ENCODE results near the gene B4GALT4. TPM values are rescaled to one million over a fixed set of nuclear protein-coding genes. Genes with fewer than 3 reads are reported as not detected.
A peak's percentile ranks its signal among the peaks of the same experiment; 100 is the strongest.

Gene B4GALT4
- total RNA-seq, 1 experiment from 2014 or later = 37.6 TPM

- H3K27ac ChIP-seq (ENCODE audit: low read length) = no peak overlapping the region
- ATAC-seq = no peak
- DNase-seq = no peak
- H3K4me3 ChIP-seq (ENCODE audit: low read length) = no peak overlapping the region
- no TSS peak for BruUV-seq (replicated peaks)
- H3K36me3 ChIP-seq (ENCODE audit: low read depth, low read length) = no peaks in the 10 kb centered on the region
- no peaks in the 10 kb centered on the region for H3K9me2 ChIP-seq (replicated peaks; ENCODE audit: low read length)
- intact Hi-C loops (cut with micrococcal nuclease) = no loop called here
- H3K9me3 ChIP-seq (ENCODE audit: low read length) = peaks cover 11% of the 10 kb centered on the region
- ChIA-PET POLR2A (ENCODE audit: unreplicated experiment) (no interaction called here), CTCF (no interaction called here)
- no peaks in the 10 kb centered on the region for H3F3A ChIP-seq (ENCODE audit: low read length, unreplicated experiment)
- no peaks in the 10 kb centered on the region for H4K20me1 ChIP-seq (ENCODE audit: low read length)
- no peak overlapping the region for H2AFZ ChIP-seq (ENCODE audit: low read length)
- H3K4me1 ChIP-seq (ENCODE audit: insufficient read depth, low read length) = peaks cover 8% of the 10 kb centered on the region
- no peaks in the 10 kb centered on the region for H3K79me2 ChIP-seq (ENCODE audit: low read length)
- H3K27me3 ChIP-seq (ENCODE audit: low read length) = no peaks in the 10 kb centered on the region
- H3K9ac ChIP-seq (ENCODE audit: low read length) = no peak overlapping the region
- H3K4me2 ChIP-seq (ENCODE audit: low read length) = no peak overlapping the region
- TF ChIP-seq EZH2 (IDR thresholded peaks at IDR 0.05; ENCODE audit: low read length, unreplicated experiment) (no peak), EZH2phosphoT487 (IDR thresholded peaks at IDR 0.05; ENCODE audit: borderline replicate concordance, low read length) (no peak)
- TF ChIP-seq, protein P1, sequence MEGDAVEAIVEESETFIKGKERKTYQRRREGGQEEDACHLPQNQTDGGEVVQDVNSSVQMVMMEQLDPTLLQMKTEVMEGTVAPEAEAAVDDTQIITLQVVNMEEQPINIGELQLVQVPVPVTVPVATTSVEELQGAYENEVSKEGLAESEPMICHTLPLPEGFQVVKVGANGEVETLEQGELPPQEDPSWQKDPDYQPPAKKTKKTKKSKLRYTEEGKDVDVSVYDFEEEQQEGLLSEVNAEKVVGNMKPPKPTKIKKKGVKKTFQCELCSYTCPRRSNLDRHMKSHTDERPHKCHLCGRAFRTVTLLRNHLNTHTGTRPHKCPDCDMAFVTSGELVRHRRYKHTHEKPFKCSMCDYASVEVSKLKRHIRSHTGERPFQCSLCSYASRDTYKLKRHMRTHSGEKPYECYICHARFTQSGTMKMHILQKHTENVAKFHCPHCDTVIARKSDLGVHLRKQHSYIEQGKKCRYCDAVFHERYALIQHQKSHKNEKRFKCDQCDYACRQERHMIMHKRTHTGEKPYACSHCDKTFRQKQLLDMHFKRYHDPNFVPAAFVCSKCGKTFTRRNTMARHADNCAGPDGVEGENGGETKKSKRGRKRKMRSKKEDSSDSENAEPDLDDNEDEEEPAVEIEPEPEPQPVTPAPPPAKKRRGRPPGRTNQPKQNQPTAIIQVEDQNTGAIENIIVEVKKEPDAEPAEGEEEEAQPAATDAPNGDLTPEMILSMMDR (conservative IDR thresholded peaks at IDR 0.05; ENCODE audit: low read depth, low read length) = no peak
Observed at GRCh38 chr3:119288669-119289403, 48.2 kb upstream of the B4GALT4 start.

- no peaks in the 10 kb centered on the region for H3K9me3 ChIP-seq (ENCODE audit: low read length)
- intact Hi-C loops (cut with micrococcal nuclease) = loop anchor here (10.0 kb wide), 1 partner anchor 145 kb away; no protein-coding TSS in a partner anchor
- BruUV-seq (replicated peaks) = no TSS peak
- H3K79me2 ChIP-seq (ENCODE audit: low read length) = no peaks in the 10 kb centered on the region
- TF ChIP-seq, protein P1 (conservative IDR thresholded peaks at IDR 0.05; ENCODE audit: low read depth, low read length) = no peak
- TF ChIP-seq EZH2 (IDR thresholded peaks at IDR 0.05; ENCODE audit: low read length, unreplicated experiment) (no peak), EZH2phosphoT487 (IDR thresholded peaks at IDR 0.05; ENCODE audit: borderline replicate concordance, low read length) (no peak)
- ATAC-seq (no peak), DNase-seq (no peak)
- CTCF ChIA-PET = interaction anchor here (1.1 kb wide), 1 partner anchor 42 kb away, joined by 3 read pairs; no protein-coding TSS in a partner anchor
- H2AFZ ChIP-seq (ENCODE audit: low read length) = peak overlapping the region; percentile 30; the same call in 1 of the 2 replicates
- H3K27ac ChIP-seq (ENCODE audit: low read length) = no peak overlapping the region
- no peaks in the 10 kb centered on the region for H3K4me1 ChIP-seq (ENCODE audit: insufficient read depth, low read length)
- H3F3A ChIP-seq (ENCODE audit: low read length, unreplicated experiment) = no peaks in the 10 kb centered on the region
- no peaks in the 10 kb centered on the region for H3K36me3 ChIP-seq (ENCODE audit: low read depth, low read length)
- H4K20me1 ChIP-seq (ENCODE audit: low read length) = no peaks in the 10 kb centered on the region
- no peak overlapping the region for H3K9ac ChIP-seq (ENCODE audit: low read length)
- no peak overlapping the region for H3K4me2 ChIP-seq (ENCODE audit: low read length)
- no peaks in the 10 kb centered on the region for H3K27me3 ChIP-seq (ENCODE audit: low read length)
- no peaks in the 10 kb centered on the region for H3K9me2 ChIP-seq (replicated peaks; ENCODE audit: low read length)
- no peak overlapping the region for H3K4me3 ChIP-seq (ENCODE audit: low read length)
- POLR2A ChIA-PET (ENCODE audit: unreplicated experiment) = no interaction called here
Observed at GRCh38 chr3:119279584-119280243, 39.0 kb upstream of the B4GALT4 start.
